GM18868 (cell line): ENCODE measurements around the gene CAMK2G.

Source experiments
- ATAC-seq: cut with Tn5 transposase; IDR thresholded peaks from one replicate; pipeline ENCODE4 v1.9.1; 2021; ENCODE audit warnings: mild to moderate bottlenecking, moderate library complexity; ENCODE audit not compliant: unreplicated experiment

The CAMK2G gene

GRCh38 chr10:73816917-73817729 is 57.2 kb downstream of the CAMK2G start:
- ATAC-seq = no peak

DNA sequence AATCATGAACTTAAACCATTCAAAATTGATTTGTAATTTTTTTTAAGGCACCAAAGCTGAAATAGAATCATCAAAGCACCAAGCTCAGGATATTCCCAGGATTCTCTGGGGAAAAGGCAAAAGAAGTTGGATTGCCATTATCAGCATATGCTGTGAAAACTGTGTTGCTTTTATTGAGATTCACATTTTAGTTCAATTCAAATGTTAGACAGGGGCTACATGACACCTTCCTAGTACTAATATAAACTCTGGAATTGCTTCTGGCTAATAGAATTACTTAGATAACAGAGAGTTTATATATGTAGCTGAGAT is 58.7 kb downstream of the CAMK2G start:
- ATAC-seq = no peak

DNA sequence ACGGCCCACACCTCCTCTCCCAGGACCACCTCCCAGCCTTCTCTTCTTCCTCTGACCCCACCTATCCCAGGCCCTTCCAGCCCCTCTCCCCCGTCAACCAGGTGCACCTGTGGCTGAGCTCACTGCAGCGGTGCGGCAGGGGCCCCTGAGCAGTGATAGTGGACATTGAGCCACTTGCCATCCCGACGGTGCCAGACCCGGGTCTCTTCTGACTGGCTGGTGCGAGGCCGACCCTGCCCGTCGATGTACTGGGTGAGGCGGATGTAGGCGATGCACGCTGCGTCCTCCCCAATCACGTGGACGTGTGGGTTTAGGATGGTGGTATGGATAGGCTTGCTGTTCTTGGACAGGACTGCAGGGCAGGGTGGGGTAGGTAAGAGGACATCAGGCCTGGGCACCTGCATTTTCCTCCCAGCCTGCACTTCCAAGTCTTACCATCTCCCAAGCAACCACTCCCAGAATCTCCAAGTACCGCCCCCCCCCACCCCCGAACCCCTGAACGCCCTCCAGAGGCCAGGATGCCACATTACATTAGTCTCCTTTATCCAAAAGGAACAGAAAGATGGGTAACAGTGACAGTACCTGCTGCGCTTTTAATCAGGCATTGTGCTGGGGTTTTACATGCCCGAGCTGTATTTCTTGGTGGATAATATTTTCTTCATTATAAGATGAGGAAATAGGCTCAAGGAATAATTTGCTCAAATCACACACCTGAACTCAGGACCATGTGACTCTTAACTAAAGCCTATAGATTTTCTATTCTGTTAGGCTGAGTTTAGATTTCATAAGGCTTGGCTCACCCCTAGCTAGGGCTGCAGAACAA is 59.2 kb downstream of the CAMK2G start:
- ATAC-seq = no peak

DNA sequence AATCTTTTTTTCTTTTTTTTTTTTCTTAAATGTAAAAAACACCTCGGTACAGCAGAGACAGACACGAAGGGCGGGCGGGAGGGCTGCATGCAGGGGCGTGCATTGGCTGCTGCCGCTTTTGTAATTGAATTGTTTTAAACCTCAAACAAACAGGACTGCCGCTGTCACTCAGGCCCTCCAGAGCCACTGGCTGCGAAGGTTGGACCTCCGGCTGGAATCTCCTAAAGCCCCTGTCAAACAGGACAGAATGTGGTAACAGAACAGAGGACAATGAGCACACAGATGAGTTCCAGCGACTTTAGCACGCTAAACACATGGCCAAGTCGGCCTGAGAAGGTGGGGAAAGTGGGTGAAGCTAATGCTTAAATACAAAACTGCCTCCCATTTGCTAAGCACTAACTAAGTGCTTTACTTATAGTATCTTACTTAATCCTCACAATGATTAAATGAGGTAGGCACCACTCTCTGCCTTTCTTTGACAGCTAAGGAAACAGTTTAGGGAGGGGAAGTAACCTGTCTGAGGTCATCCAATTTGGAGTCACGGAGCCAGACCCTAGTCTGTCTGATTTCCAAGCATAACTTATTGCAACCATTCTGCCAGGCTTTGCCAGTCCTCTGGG is 60.0 kb downstream of the CAMK2G start:
- ATAC-seq = no peak

GRCh38 chr10:73813333-73813732 is 61.0 kb downstream of the CAMK2G start:
- no peak for ATAC-seq

- ATAC-seq = no peak
Observed at GRCh38 chr10:73812657-73813056, 61.7 kb downstream of the CAMK2G start.

GRCh38 chr10:73810735-73811465 is 63.5 kb downstream of the CAMK2G start:
- ATAC-seq = peak; percentile 25

GRCh38 chr10:73810358-73810734 is 64.0 kb downstream of the CAMK2G start:
- ATAC-seq = no peak

- ATAC-seq = no peak
Observed at GRCh38 chr10:73809061-73809818, 65.1 kb downstream of the CAMK2G start.

GRCh38 chr10:73808021-73808815 is 66.1 kb downstream of the CAMK2G start:
- no peak for ATAC-seq

DNA sequence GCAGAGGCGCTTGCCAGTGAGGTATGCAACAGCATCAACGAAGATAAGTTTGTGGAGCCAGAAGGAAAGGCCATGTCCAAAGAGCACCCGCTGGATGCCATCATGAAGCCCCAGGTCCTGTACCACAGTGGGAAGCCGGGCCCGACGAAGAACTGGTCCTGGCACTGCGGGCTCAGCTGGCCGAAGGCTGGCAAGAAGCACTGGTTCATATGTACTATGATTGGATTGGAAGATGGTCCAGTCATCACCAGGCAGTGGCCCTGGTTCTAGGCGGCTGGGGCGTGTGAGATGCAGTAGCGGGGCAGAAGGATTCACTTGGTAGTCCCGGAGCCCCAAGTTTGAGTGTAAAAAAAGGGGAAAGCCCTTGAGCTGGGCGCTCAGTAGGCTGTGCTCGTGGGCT is 66.9 kb downstream of the CAMK2G start:
- no peak for ATAC-seq

- no peak for ATAC-seq
Observed at GRCh38 chr10:73806176-73806950, 68.0 kb downstream of the CAMK2G start.

DNA sequence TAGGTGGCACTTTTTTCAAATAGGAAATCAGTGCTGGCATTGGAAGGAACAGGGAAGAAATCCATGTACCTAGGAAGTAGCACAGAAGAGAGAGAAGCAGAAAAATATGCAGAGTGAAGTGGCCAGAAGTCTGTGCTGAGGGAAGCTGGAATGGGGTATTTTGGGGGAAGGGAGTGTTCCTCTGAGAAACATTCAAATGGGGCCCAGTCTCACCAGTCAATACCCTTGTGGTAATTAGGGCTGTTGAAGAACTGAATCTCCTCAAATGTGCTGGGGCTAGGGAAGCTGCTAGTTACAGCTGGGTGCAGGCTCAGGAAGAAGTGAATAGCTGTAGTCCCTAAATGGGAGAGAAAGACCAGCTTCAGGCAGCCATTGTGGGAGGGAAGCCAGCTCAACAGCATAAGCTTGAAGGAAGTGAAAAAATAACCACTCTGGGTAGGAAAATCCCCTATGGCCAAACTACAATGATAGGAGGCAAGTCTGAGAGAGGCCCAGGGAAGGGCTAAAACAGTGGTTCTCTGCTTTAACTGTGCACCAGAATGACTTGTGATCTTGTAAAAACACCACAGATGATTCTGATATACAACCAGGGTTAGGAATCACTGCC is 70.6 kb downstream of the CAMK2G start:
- ATAC-seq = peak; percentile 91

GRCh38 chr10:73802276-73802991 is 71.9 kb downstream of the CAMK2G start:
- no peak for ATAC-seq

DNA sequence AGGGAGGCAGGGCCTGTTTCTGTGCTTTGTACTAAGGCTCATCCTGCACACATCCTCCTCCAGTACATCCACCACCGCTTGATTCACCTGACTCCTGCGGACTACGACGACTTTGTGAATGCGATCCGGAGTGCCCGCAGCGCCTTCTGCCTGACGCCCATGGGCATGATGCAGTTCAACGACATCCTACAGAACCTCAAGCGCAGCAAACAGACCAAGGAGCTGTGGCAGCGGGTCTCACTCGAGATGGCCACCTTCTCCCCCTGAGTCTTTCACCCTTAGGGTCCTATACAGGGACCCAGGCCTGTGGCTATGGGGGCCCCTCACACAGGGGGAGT is 73.1 kb downstream of the CAMK2G start:
- ATAC-seq = no peak

GRCh38 chr10:73800560-73801252 is 73.6 kb downstream of the CAMK2G start:
- no peak for ATAC-seq

DNA sequence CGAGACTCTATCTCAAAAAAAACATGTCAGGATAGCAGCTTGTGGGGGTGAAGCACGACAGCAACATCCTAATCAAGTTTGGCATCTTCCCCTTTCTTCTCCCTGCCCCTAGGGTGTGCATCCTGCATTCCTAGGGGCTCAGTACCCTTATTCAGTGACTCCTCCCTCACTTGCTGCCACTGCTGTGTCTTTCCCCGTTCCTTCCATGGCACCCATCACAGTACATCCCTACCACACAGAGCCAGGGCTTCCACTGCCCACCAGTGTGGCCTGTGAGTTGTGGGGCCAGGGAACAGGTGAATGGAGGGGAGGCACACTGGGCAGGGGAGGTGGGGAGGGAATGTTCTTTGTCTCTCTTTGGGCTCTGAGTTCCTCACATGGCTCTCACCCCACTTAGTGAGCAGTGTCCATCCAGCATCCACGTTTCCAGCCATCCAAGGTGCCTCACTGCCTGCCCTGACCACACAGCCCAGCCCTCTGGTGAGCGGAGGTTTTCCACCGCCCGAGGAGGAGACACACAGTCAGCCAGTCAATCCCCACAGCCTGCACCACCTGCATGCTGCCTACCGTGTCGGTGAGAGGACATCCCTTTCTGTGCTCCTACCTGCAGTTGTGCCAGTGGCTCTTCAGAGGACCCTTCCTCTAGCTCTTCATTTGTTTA is 74.3 kb downstream of the CAMK2G start:
- ATAC-seq = no peak
